Psoas muscle (tissue), 8 donors: ENCODE data around the gene TSN. TPM values are rescaled to one million over a fixed set of nuclear protein-coding genes. Genes with fewer than 3 reads are reported as not detected.

Source experiments
- ATAC-seq, 4 donors: fragments of 200-7000 bp; cut with Tn5 transposase; one replicate each; pipeline ENCODE4 v1.9.1; 2020; ENCODE audit warnings: moderate library complexity in 3 of 4, mild to moderate bottlenecking in 2 of 4
- DNase-seq, 2 donors: peaks; one replicate each; pipeline ENCODE4 v3.0.0-alpha.2; 2020
- H3K27ac ChIP-seq: fragments of 200-600 bp; one replicate; pipeline ENCODE4 v1.8.0; 2022
- H3K27me3 ChIP-seq, 3 donors: fragments of 200-600 bp in 1 of 3; one replicate each; pipeline versions ENCODE4 v1.6.1 to v1.8.0; 2013 to 2022; ENCODE audit warnings: low read length in 2 of 3, mild to moderate bottlenecking in 2 of 3, moderate library complexity in 1 of 3; ENCODE audit not compliant: insufficient read depth in 3 of 3
- H3K36me3 ChIP-seq, 2 donors: fragments of 200-600 bp in 1 of 2; one replicate each; pipeline versions ENCODE4 v1.6.1 to v1.8.0; 2013 to 2022; ENCODE audit warnings: low read depth in 1 of 2, mild to moderate bottlenecking in 1 of 2, moderate library complexity in 1 of 2; ENCODE audit not compliant: insufficient read depth in 1 of 2
- H3K4me1 ChIP-seq: fragments of 200-600 bp; one replicate; pipeline ENCODE4 v1.8.0; 2022
- H3K4me3 ChIP-seq: fragments of 200-600 bp; one replicate; pipeline ENCODE4 v1.8.0; 2022; ENCODE audit warnings: mild to moderate bottlenecking
- H3K9me3 ChIP-seq: fragments of 200-600 bp; one replicate; pipeline ENCODE4 v1.8.0; 2022
- CTCF ChIP-seq: fragments of 200-600 bp; IDR thresholded peaks from one replicate; pipeline ENCODE4 v1.8.0; 2022; ENCODE audit warnings: antibody characterized with exemption
- WGBS, 3 donors: extraction: QIAGEN DNeasy Blood & Tissue Kit; methylation state at CpG; one replicate each; pipeline versions ENCODE4 v1.1.6 to v1.1.7; 2013; 5-methylcytosine and 5-hydroxymethylcytosine counted together
- intact Hi-C, 2 donors: fragments of 100-400 bp; cut with DNase I; formaldehyde crosslinking; loops; one replicate each; pipeline versions ENCODE4 v1.11.0 to v1.14.2; 2022
- polyA plus RNA-seq, 3 donors: library from polyadenylated mRNA; stranded (reverse); fragments of 200-250 nt; gene quantifications; one replicate each; pipeline ENCODE4 v1.2.3, GENCODE V29; 2013
- total RNA-seq, 4 donors: library from RNA; stranded (reverse); fragmentation: NEBNext Ultra II Directional in 2 of 4; extraction: Animal tissue kit (Norgen Biotek cat#: 25700) in 2 of 4; gene quantifications; one replicate each; pipeline versions ENCODE4 v1.2.1 to v1.2.4, GENCODE V29; 2021 to 2023
- donor health status: healthy with polysubstance abuse.
- donor health status: DM: no; HTN: no; CAD: no; lungs with moderate emphysema.
- donor health status: Bipolar disorder and iron deficiency.
- donor health status: healthy.
- donor health status: DM: yes; HTN: yes; CAD: no.
- donor health status: DM: no; HTN: no; CAD: no.
- donor health status: DM: no; HTN: no; CAD: no.
- donor health status: DM: yes; HTN: yes; CAD: no.

Gene TSN
- total and polyA plus RNA-seq, 7 donors = 25.0 to 68.4 (median 40.5) TPM

DNA sequence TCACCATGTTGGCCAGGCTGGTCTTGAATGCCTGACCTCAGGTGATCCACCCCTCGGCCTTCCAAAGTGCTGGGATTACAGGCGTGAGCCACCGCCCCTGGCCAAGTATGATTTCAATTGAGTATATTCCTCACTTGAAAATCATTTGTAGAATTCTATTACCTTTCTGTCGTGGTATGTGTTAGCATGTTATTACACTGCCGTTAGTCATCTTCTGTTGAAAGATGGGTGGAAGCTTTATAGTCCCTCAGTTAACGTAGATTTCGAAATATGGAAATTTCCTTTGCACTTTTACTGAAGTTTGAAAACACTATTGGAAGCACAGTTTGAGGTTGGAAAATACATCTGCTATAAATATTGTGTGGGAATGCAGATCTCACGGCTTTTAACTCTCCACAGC is 33.5 kb upstream of the TSN start:
- peak in 1 of 2 donors; percentile 39 for DNase-seq
- no peak for TF ChIP-seq CTCF
- intact Hi-C loops = loop anchor here in 1 of 2 donors (2.0 kb wide), 1 partner anchor 189 kb away; no protein-coding TSS in a partner anchor
- H3K4me1 ChIP-seq = peaks cover 22% of the 10 kb centered on the region
- ATAC-seq = peak; percentile 48 to 84 (median 68)
- H3K27me3 ChIP-seq = no peaks in the 10 kb centered on the region
- no peaks in the 10 kb centered on the region for H3K9me3 ChIP-seq
- WGBS, 3 donors = 35 to 50% (median 36%) methylated on average over 8 of the region's 8 CpGs
- H3K4me3 ChIP-seq = no peak overlapping the region
- peaks cover 0 to 15% of the 10 kb centered on the region in 2 donors for H3K36me3 ChIP-seq
- H3K27ac ChIP-seq = peak overlapping the region; percentile 75

DNA sequence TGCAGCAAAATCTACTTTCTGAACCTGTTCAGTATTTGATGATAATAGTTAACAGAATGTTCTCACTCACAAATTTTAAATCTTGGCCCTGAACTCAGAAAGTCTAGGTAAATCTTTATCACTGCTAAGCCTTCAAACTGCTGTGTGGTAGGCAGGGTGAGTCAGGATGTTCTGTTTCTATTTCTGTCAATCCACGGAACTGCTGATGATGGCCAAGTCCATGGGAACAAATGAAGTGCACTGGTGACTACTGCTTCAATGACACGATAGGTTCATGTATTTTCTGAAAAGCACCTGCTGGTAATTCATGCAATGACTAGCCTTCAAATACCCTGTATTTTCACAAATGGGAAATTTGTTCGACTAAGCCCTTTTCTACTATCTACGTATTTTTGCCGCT is 33.0 kb upstream of the TSN start:
- WGBS, 3 donors = 56 to 68% (median 57%) methylated on average over 5 of the region's 5 CpGs
- Histone ChIP-seq H3K27ac (peak overlapping the region; percentile 75), H3K4me1 (peaks cover 19% of the 10 kb centered on the region), H3K27me3 (no peaks in the 10 kb centered on the region), H3K36me3 (peaks cover 4 to 20% of the 10 kb centered on the region in 2 donors), H3K9me3 (no peaks in the 10 kb centered on the region), H3K4me3 (no peak overlapping the region)
- DNase-seq = no peak
- intact Hi-C loops = no loop called here
- ATAC-seq = peak; percentile 85 to 93 (median 92)
- TF ChIP-seq CTCF = no peak

DNA sequence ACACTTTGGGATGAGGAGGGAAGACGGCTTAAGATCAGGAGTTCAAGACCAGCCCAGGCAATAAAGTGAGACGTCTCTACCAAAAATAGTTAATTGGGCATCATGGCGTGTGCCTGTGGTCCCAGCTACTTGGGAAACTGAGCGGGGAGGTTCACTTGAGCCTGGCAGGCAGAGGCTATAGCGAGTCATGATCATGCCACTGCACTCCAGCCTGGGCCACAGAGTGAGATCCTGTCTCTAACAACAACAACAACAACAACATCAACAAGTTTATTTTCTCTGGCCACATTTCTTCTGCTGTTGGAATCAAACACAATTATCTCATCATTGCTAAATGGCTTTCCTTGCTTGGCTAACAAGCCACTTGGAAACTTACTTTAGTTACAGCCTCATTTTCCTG is 32.1 kb upstream of the TSN start:
- Histone ChIP-seq H3K36me3 (peaks cover 4 to 29% of the 10 kb centered on the region in 2 donors), H3K27ac (peak overlapping the region; percentile 75), H3K4me1 (peaks cover 19% of the 10 kb centered on the region), H3K27me3 (no peaks in the 10 kb centered on the region), H3K9me3 (no peaks in the 10 kb centered on the region), H3K4me3 (no peak overlapping the region)
- no peak for TF ChIP-seq CTCF
- ATAC-seq (no peak), DNase-seq (no peak)
- intact Hi-C loops = no loop called here
- WGBS, 3 donors = 76 to 90% (median 83%) methylated on average over 5 of the region's 5 CpGs

DNA sequence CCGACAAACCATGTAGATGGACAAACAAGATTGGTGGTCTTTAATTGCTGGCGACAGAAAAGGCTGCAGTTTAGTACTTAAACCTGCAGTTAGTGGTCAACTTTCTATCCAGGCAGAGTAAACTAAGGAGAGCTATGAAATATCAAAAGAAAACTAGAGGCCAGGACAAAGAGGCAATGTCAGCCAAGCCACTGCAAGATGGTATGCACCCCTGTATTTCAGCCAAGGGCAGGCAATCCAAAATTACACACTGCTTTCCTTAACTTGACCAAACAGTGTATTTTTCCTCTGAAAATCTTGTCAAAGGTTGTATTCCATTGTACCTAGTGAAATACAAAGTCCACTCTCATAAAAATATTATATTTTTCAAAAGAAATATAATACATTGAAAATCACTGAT is 28.1 kb upstream of the TSN start:
- intact Hi-C loops = no loop called here
- no peak for TF ChIP-seq CTCF
- no peak for ATAC-seq
- 86 to 96% (median 89%) methylated on average over 2 of the region's 2 CpGs for WGBS, 3 donors
- Histone ChIP-seq H3K36me3 (peaks cover 4 to 69% of the 10 kb centered on the region in 2 donors), H3K27me3 (no peaks in the 10 kb centered on the region), H3K4me1 (peaks cover 11% of the 10 kb centered on the region), H3K4me3 (no peak overlapping the region), H3K9me3 (no peaks in the 10 kb centered on the region), H3K27ac (no peak overlapping the region)
- DNase-seq = no peak

GRCh38 chr2:121727950-121728349 is 27.5 kb upstream of the TSN start:
- Histone ChIP-seq H3K4me1 (peaks cover 7% of the 10 kb centered on the region), H3K27me3 (no peaks in the 10 kb centered on the region), H3K27ac (no peak overlapping the region), H3K36me3 (peaks cover 4 to 75% of the 10 kb centered on the region in 2 donors), H3K9me3 (no peaks in the 10 kb centered on the region), H3K4me3 (no peak overlapping the region)
- TF ChIP-seq CTCF = no peak
- intact Hi-C loops = no loop called here
- DNase-seq (no peak), ATAC-seq (no peak)
